Stimulated activated CD4-positive, alpha-beta T cell treated with anti-CD3 and anti-CD28 coated beads, Interleukin-4, amount 100 ng/mL, for 1 hour (primary cell): ENCODE results near the gene TRIL.

Source experiments
- DNase-seq: peaks from one replicate; pipeline ENCODE4 v3.0.0-alpha.2; 2020

Gene TRIL

GRCh38 chr7:28980451-28981160 lies 22.5 kb upstream of the TRIL start:
- DNase-seq, result no peak

- no peak for DNase-seq
These were observed 21.6 kb upstream of the TRIL start for GRCh38 chr7:28979776-28980175.

- DNase-seq, result no peak
These were observed 19.8 kb upstream of the TRIL start for GRCh38 chr7:28977881-28978280.

GRCh38 chr7:28976022-28976421 lies 17.9 kb upstream of the TRIL start:
- DNase-seq, result no peak

GRCh38 chr7:28973591-28973990 lies 15.5 kb upstream of the TRIL start:
- DNase-seq, result no peak

GRCh38 chr7:28964056-28964455 lies 5.9 kb upstream of the TRIL start:
- no peak for DNase-seq

GRCh38 chr7:28961972-28962371 lies 3.8 kb upstream of the TRIL start:
- no peak for DNase-seq

- no peak for DNase-seq
These were observed 2.1 kb upstream of the TRIL start for GRCh38 chr7:28960071-28960840.

GRCh38 chr7:28958980-28959347 lies 834 bp upstream of the TRIL start:
- DNase-seq, result no peak

GRCh38 chr7:28957751-28958234 lies 337 bp downstream of the TRIL start:
- DNase-seq, result no peak

GRCh38 chr7:28957064-28957750 lies 923 bp downstream of the TRIL start:
- no peak for DNase-seq

GRCh38 chr7:28956608-28957063 lies 1.5 kb downstream of the TRIL start:
- no peak for DNase-seq

- DNase-seq, result peak; percentile 12
These were observed 2.2 kb downstream of the TRIL start for GRCh38 chr7:28955718-28956607.

GRCh38 chr7:28955356-28955717 lies 2.8 kb downstream of the TRIL start:
- no peak for DNase-seq

- no peak for DNase-seq
These were observed 3.2 kb downstream of the TRIL start for GRCh38 chr7:28954946-28955345.

- DNase-seq, result no peak
These were observed 3.7 kb downstream of the TRIL start for GRCh38 chr7:28954471-28954870.

- DNase-seq, result no peak
These were observed 4.5 kb downstream of the TRIL start for GRCh38 chr7:28953633-28954032.

- DNase-seq, result no peak
These were observed 16.0 kb downstream of the TRIL start for GRCh38 chr7:28942168-28942567.

GRCh38 chr7:28941633-28942032 lies 16.5 kb downstream of the TRIL start:
- no peak for DNase-seq

- DNase-seq, result no peak
These were observed 17.3 kb downstream of the TRIL start for GRCh38 chr7:28940741-28941384.

GRCh38 chr7:28939844-28940544 lies 18.1 kb downstream of the TRIL start:
- DNase-seq, result no peak

GRCh38 chr7:28939367-28939766 lies 18.8 kb downstream of the TRIL start:
- no peak for DNase-seq
